ENCODE data around the gene YIF1A.

Gene YIF1A

DNA sequence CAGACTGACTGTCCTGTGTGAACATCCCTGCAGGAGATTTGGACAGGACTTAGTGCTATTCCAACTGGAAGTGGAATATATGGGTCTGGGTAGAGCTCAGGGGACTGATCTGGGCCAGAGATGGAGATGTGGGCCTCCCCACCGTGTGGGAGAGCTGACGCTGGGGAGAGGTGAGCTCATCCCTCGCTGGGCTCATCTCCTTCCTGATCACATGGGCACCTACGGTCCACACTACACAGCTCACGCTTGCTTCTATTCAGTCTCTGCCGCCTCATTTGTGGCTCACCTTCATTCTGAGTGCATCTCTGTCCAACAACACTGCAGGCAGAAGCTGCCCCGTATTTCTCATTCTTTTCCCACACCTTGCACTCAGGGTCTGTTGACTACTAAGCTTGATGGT lies 37.1 kb downstream of the YIF1A start:
- Histone ChIP-seq H3K27me3 (ENCODE audit: control insufficient read depth, insufficient read depth, low read length) (no peaks in the 10 kb centered on the region), H3K4me3 (ENCODE audit: low read depth, low read length) (no peak overlapping the region), H3K9ac (ENCODE audit: low read depth, low read length) (no peak overlapping the region), H3K4me1 (ENCODE audit: control insufficient read depth, insufficient read depth, low read length) (peaks cover 7% of the 10 kb centered on the region; the same call in 1 of the 2 replicates), H3K9me3 (ENCODE audit: control insufficient read depth, insufficient read depth, low read length) (no peaks in the 10 kb centered on the region), H3K36me3 (ENCODE audit: control insufficient read depth, insufficient read depth, low read length) (no peaks in the 10 kb centered on the region), H3K27ac (ENCODE audit: low read depth, low read length) (no peak overlapping the region)

DNA sequence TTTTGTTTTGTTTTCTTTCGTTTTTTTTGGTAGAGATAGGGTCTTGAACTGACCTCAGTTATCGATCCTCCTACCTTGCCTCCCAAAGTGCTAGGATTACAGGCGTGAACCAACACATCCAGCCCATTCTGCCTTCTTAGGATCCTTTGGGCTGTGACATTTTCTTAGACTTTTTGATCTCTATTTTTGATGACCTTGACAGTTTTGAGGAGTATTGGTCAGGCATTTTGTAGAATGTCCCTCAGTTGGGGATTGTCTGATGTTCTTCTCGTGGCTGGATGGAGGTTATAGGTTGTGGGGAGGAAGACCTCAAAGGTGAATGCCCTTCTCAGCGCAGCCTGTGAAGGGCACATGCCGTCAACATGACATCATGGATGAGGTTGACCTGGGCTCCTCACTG lies 40.0 kb downstream of the YIF1A start:
- H3K27me3 ChIP-seq (ENCODE audit: control insufficient read depth, insufficient read depth, low read length) = no peaks in the 10 kb centered on the region
- H3K9ac ChIP-seq (ENCODE audit: low read depth, low read length) = no peak overlapping the region
- H3K27ac ChIP-seq (ENCODE audit: low read depth, low read length) = no peak overlapping the region
- no peak overlapping the region for H3K4me3 ChIP-seq (ENCODE audit: low read depth, low read length)
- peaks cover 2% of the 10 kb centered on the region; the same call in 1 of the 2 replicates for H3K4me1 ChIP-seq (ENCODE audit: control insufficient read depth, insufficient read depth, low read length)
- no peaks in the 10 kb centered on the region for H3K9me3 ChIP-seq (ENCODE audit: control insufficient read depth, insufficient read depth, low read length)
- H3K36me3 ChIP-seq (ENCODE audit: control insufficient read depth, insufficient read depth, low read length) = no peaks in the 10 kb centered on the region

DNA sequence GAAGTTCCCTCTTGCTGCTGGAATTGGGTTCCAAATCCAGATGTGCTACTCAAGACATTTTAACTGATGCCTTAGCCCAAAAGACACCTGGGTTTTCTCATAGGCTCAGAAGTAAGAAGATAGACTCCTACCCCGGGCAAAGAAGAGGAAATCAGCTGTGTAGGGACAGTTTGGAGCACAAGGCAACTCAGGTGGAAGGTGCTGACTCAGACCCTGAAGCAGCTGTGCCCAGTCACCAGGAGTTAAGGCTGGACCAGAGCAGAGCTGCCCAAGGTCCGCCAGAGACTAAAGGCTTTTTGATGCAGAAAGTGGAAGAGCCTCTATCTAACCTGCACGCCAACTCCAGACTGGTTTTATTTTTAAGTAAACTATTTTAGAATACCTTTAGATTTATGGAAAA lies 41.1 kb downstream of the YIF1A start:
- H3K27me3 ChIP-seq (ENCODE audit: control insufficient read depth, insufficient read depth, low read length) = no peaks in the 10 kb centered on the region

DNA sequence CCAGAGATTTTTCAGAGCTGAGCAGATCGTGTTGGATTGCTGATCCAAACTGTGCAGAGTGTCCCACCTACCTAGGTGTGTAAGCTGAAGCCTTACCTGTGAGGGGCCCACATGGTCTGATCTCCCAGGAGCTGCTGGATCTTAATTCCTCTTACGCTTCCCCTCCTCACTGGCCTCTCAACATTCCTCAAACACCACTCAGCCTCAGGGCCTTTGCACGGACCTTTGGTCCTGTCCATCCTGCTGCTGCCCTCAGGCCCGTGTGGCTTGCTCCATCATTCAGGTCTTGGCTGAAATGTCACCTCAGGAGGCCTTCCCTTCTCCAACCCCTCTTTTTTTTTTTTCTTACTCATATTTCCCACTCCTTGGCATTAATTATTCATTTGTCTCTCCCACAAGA lies 41.6 kb downstream of the YIF1A start:
- no peak overlapping the region for H3K4me3 ChIP-seq (ENCODE audit: low read depth, low read length)
- no peak overlapping the region for H3K9ac ChIP-seq (ENCODE audit: low read depth, low read length)
- no peaks in the 10 kb centered on the region for H3K36me3 ChIP-seq (ENCODE audit: control insufficient read depth, insufficient read depth, low read length)
- H3K27me3 ChIP-seq (ENCODE audit: control insufficient read depth, insufficient read depth, low read length) = no peaks in the 10 kb centered on the region
- H3K4me1 ChIP-seq (ENCODE audit: control insufficient read depth, insufficient read depth, low read length) = no peaks in the 10 kb centered on the region
- no peak overlapping the region for H3K27ac ChIP-seq (ENCODE audit: low read depth, low read length)
- no peaks in the 10 kb centered on the region for H3K9me3 ChIP-seq (ENCODE audit: control insufficient read depth, insufficient read depth, low read length)

More for the DNA sequence above, 41.1 kb downstream of the YIF1A start:
- no peaks in the 10 kb centered on the region for H3K4me1 ChIP-seq (ENCODE audit: control insufficient read depth, insufficient read depth, low read length)
- H3K36me3 ChIP-seq (ENCODE audit: control insufficient read depth, insufficient read depth, low read length) = no peaks in the 10 kb centered on the region
- no peak overlapping the region for H3K4me3 ChIP-seq (ENCODE audit: low read depth, low read length)
- H3K9me3 ChIP-seq (ENCODE audit: control insufficient read depth, insufficient read depth, low read length) = no peaks in the 10 kb centered on the region
- H3K9ac ChIP-seq (ENCODE audit: low read depth, low read length) = no peak overlapping the region
- no peak overlapping the region for H3K27ac ChIP-seq (ENCODE audit: low read depth, low read length)

DNA sequence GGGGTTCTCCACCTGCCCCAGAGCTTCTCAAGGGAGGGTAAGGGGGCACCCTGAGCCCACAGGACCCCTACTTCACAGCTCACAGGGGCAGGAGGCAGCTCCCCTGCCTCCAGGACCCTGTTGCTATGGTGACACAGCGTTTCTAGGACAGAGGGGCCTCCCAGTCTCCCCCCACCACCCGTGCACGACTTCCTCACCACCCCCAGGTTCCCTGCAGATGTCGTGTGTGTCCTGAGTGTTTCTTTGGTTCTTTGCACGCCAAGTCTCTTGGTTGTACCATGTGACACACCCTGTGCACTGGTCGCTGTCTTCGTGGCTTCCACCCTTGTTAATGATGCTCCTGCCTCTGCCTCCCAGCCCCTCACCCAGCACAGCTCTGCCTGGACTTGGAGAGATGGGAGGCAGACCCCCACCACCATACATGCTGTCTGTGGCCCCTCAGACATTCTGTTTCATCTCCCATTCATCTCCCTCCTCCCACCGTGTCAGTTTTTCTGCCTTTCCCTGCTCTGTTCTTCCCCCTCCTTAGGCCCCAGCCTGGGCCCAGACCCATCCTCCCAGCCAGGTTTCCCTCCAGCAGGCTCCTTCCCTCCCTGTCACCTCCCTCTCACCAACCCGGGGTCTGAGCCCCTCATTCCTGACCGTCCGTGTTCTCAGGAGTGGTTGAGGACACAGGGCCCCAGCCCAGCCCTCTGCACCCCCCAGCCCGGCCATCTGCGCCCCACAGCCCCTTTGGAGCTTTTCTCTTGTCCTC lies 45.0 kb downstream of the YIF1A start:
- Histone ChIP-seq H3K9ac (ENCODE audit: low read depth, low read length) (no peak overlapping the region), H3K9me3 (ENCODE audit: control insufficient read depth, insufficient read depth, low read length) (no peaks in the 10 kb centered on the region), H3K27ac (ENCODE audit: low read depth, low read length) (no peak overlapping the region), H3K27me3 (ENCODE audit: control insufficient read depth, insufficient read depth, low read length) (no peaks in the 10 kb centered on the region), H3K36me3 (ENCODE audit: control insufficient read depth, insufficient read depth, low read length) (peaks cover 10% of the 10 kb centered on the region; the same call in 1 of the 2 replicates), H3K4me1 (ENCODE audit: control insufficient read depth, insufficient read depth, low read length) (no peaks in the 10 kb centered on the region), H3K4me3 (ENCODE audit: low read depth, low read length) (no peak overlapping the region)

DNA sequence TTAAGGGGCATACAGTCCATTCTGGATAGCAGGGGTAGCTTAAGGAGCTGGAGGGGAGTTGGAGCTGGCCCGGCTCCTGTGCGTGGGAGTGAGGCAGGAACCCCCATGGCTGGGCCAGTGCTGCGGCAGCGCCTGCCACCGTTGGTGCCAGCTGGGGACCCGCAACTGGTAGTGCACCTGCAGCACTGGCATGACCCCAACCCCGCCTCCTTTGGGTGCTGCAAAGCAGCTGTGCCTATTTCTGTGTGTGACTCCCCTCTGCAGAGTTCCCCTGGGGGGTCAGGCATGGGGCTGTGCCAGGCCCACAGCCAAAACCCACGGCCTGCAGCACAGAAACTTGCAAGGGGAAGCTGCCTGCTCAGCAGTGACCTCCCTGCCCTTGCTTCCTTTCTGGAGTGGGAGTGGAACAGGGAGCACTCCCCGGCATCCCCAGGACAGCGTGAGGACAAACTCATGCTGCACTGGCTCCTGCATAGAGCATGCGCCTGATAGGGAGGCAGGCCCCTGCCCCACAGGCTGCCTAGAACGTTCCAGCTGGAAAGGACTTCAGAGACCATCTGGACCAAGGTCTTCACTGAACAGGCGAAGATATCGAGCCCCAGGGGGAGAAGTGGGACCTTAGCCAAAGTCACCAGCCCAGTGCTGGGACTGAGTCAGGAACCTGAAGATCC lies 46.7 kb downstream of the YIF1A start:
- Histone ChIP-seq H3K27me3 (ENCODE audit: control insufficient read depth, insufficient read depth, low read length) (no peaks in the 10 kb centered on the region), H3K4me1 (ENCODE audit: control insufficient read depth, insufficient read depth, low read length) (no peaks in the 10 kb centered on the region), H3K27ac (ENCODE audit: low read depth, low read length) (no peak overlapping the region), H3K9me3 (ENCODE audit: control insufficient read depth, insufficient read depth, low read length) (no peaks in the 10 kb centered on the region), H3K4me3 (ENCODE audit: low read depth, low read length) (no peak overlapping the region), H3K9ac (ENCODE audit: low read depth, low read length) (no peak overlapping the region), H3K36me3 (ENCODE audit: control insufficient read depth, insufficient read depth, low read length) (peaks cover 12% of the 10 kb centered on the region; the same call in 1 of the 2 replicates)

DNA sequence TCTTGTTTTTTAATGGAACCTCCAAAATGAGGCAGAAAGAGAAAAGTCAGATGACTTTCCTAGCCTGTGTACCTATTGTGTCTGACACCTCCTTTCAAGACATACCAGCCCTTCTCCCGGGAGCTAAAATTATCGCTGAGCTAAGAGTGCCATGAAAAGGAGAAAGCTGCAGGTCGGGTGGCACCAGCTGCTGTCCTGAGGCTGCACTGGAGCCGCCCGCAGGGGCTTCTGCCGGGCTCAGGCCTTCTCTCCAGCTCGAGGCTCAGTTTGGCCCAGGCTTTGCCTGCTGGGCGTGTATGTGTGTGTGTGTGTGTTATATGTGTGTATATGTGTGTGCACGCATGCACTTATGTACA lies 48.2 kb downstream of the YIF1A start:
- Histone ChIP-seq H3K27ac (ENCODE audit: low read depth, low read length) (no peak overlapping the region), H3K4me3 (ENCODE audit: low read depth, low read length) (no peak overlapping the region), H3K9me3 (ENCODE audit: control insufficient read depth, insufficient read depth, low read length) (no peaks in the 10 kb centered on the region), H3K9ac (ENCODE audit: low read depth, low read length) (no peak overlapping the region), H3K27me3 (ENCODE audit: control insufficient read depth, insufficient read depth, low read length) (no peaks in the 10 kb centered on the region), H3K4me1 (ENCODE audit: control insufficient read depth, insufficient read depth, low read length) (no peaks in the 10 kb centered on the region), H3K36me3 (ENCODE audit: control insufficient read depth, insufficient read depth, low read length) (peaks cover 13% of the 10 kb centered on the region; the same call in 1 of the 2 replicates)

DNA sequence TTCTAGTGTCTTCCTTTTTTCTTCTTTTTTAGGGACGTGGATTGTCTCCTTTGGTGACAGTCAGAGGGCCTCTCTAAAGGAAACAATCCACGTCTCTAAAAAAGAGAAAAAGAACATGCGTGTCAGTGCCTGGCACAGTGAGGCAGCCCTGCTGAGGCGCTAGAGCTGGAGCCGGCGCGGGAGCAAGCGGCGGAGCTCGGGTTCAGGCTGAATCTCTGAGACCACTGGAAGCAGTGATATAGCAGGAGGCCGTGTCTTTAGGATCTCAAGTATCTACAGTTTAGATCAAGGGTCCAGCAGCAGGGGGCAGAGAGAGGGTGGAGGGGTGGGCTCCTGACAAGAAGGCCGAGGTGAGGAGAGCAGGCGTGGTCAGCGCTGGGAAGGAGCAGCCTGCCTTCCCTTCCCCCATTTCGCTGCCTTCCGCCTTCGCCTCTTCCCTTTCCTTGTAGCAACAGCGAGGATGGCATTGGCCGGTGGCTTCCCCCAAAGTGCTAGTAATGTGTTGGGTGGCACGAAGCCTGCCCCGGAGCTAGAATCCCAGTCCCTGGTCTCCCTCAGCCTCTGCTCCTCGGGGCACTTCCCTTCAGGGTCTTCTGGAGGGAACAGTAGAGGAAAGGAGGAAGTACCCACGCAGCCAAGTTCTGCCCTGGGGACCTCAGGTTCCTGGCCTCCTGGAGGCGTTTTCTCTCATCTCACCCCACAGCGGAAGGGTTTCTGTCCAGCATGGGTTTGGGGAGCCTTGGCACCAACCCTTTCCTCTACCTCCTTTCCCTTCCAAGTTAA lies 48.8 kb downstream of the YIF1A start:
- H3K36me3 ChIP-seq (ENCODE audit: control insufficient read depth, insufficient read depth, low read length) = peaks cover 18% of the 10 kb centered on the region; the same call in 1 of the 2 replicates
- H3K27ac ChIP-seq (ENCODE audit: low read depth, low read length) = no peak overlapping the region
- no peak overlapping the region for H3K9ac ChIP-seq (ENCODE audit: low read depth, low read length)
- H3K27me3 ChIP-seq (ENCODE audit: control insufficient read depth, insufficient read depth, low read length) = no peaks in the 10 kb centered on the region
- H3K4me1 ChIP-seq (ENCODE audit: control insufficient read depth, insufficient read depth, low read length) = no peaks in the 10 kb centered on the region
- H3K9me3 ChIP-seq (ENCODE audit: control insufficient read depth, insufficient read depth, low read length) = no peaks in the 10 kb centered on the region
- H3K4me3 ChIP-seq (ENCODE audit: low read depth, low read length) = no peak overlapping the region

DNA sequence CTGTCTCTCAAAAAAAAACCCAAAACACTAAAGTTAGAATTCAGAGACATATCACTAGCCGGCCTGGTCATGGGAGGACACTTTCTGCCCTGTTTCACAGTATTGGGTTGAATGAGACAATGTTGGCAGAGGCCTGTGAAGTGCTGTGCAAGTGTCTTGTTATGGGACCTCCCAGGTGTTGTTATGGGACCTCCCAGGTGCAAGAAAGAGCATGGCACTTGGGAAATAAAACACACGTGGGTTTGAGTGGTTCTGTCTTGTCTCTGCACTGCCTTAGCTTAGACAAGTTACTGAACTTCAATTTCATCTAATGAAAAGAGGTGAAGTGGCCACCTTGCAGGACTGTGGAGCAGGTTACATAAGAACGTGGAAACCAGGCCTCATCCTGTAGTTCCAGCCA lies 49.4 kb downstream of the YIF1A start:
- H3K36me3 ChIP-seq (ENCODE audit: control insufficient read depth, insufficient read depth, low read length) = peaks cover 18% of the 10 kb centered on the region; the same call in 1 of the 2 replicates

DNA sequence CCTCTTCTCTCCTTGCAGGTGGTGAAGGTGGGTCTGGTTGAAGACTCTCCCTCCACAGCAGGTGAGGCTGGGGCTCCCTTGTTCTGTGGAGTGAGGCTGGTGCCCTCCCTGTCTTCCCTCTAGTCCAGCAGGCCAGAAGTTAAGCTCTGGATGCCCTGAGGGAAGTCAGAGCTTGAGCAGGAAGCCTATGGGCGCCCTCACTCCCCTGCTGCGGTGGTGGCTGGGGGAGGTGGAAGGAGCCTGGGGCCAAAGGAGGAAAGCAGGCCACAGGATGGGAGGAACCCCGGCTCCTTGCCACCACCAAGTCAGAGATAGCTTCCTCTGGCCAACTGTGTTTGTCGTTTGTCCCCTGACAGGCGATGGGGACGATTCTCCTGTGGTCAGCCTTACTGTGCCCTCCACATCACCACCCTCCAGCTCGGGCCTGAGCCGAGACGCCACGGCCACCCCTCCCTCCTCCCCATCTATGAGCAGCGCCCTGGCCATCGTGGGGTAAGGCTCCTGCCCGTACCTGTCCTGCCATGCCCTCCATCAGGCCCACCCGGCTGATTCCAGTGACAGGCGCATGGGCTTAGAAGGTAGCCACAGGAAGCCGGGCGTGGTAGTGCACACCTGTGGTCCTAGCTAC lies 50.0 kb downstream of the YIF1A start:
- H3K27ac ChIP-seq (ENCODE audit: low read depth, low read length) = no peak overlapping the region
- no peaks in the 10 kb centered on the region for H3K4me1 ChIP-seq (ENCODE audit: control insufficient read depth, insufficient read depth, low read length)
- peaks cover 22% of the 10 kb centered on the region; the same call in 1 of the 2 replicates for H3K36me3 ChIP-seq (ENCODE audit: control insufficient read depth, insufficient read depth, low read length)

More for the DNA sequence above, 49.4 kb downstream of the YIF1A start:
- no peaks in the 10 kb centered on the region for H3K27me3 ChIP-seq (ENCODE audit: control insufficient read depth, insufficient read depth, low read length)
- no peaks in the 10 kb centered on the region for H3K9me3 ChIP-seq (ENCODE audit: control insufficient read depth, insufficient read depth, low read length)
- H3K27ac ChIP-seq (ENCODE audit: low read depth, low read length) = no peak overlapping the region
- H3K4me3 ChIP-seq (ENCODE audit: low read depth, low read length) = no peak overlapping the region
- no peak overlapping the region for H3K9ac ChIP-seq (ENCODE audit: low read depth, low read length)
- no peaks in the 10 kb centered on the region for H3K4me1 ChIP-seq (ENCODE audit: control insufficient read depth, insufficient read depth, low read length)

More for the DNA sequence above, 50.0 kb downstream of the YIF1A start:
- Histone ChIP-seq H3K4me3 (ENCODE audit: low read depth, low read length) (no peak overlapping the region), H3K9ac (ENCODE audit: low read depth, low read length) (no peak overlapping the region), H3K27me3 (ENCODE audit: control insufficient read depth, insufficient read depth, low read length) (no peaks in the 10 kb centered on the region), H3K9me3 (ENCODE audit: control insufficient read depth, insufficient read depth, low read length) (no peaks in the 10 kb centered on the region)

Measured in HUES48 (cell line).